GM12878 (cell line): ENCODE measurements around the gene SEC16B. TPM values are rescaled to one million over a fixed set of nuclear protein-coding genes. Genes with fewer than 3 reads are reported as not detected.

ENCODE experiments used
- ATAC-seq: fragments of 200-7000 bp; cut with Tn5 transposase; 3 replicates; pipeline ENCODE4 v1.9.1; 2020; ENCODE audit warnings: mild to moderate bottlenecking, moderate library complexity
- BruUV-seq: library from RNA; stranded (reverse); fragments of 400-500 nt; replicated peaks from 2 replicates; lab custom pipeline; 2021; lab: Mats Ljungman, UMichigan
- CTCF ChIA-PET: fragments of 300-600 bp; sonication (Branson Sonifier 250); formaldehyde crosslinking; extraction: SDS; loops from one replicate; lab custom pipeline; 2021; ENCODE audit warnings: inconsistent platforms; lab: Yijun Ruan, JAX
- POLR2A ChIA-PET: fragments of 350-600 bp; formaldehyde crosslinking; extraction: SDS; loops from one replicate; lab custom pipeline; 2021; ENCODE audit warnings: inconsistent platforms; lab: Charles Lee
- RAD21 ChIA-PET: fragments of 300-600 bp; sonication (Branson Sonifier 250); formaldehyde crosslinking; loops from one replicate; lab custom pipeline; 2023; ENCODE audit warnings: antibody characterized with exemption; ENCODE audit not compliant: unreplicated experiment; lab: Charles Lee
- SMC1A ChIA-PET: fragments of 300-600 bp; sonication (Branson Sonifier 250); formaldehyde crosslinking; loops from one replicate; lab custom pipeline; 2023; ENCODE audit not compliant: unreplicated experiment, uncharacterized antibody; lab: Charles Lee
- DNase-seq: peaks from one replicate; pipeline ENCODE4 v3.0.0-alpha.2; 2011; ENCODE audit warnings: low read depth, low spot score
- FAIRE-seq: peaks from 3 replicates; lab custom pipeline; 2011; peaks lifted over from hg19 to GRCh38; lab: Jason Lieb, UNC
- H2AFZ ChIP-seq: 2 replicates; pipeline ENCODE4 v1.6.0; 2011; ENCODE audit warnings: low read depth, low read length, control low read depth; ENCODE audit not compliant: control insufficient read depth
- H3K27ac ChIP-seq: 2 replicates; pipeline ENCODE4 v1.5.1; 2011; ENCODE audit warnings: control low read depth; ENCODE audit not compliant: control insufficient read depth, insufficient read depth
- H3K27me3 ChIP-seq, 2 experiments: replicated peaks in 1 of 2; 2 replicates each; pipeline versions ENCODE4 v1.6.0 to v1.6.1; 2011; ENCODE audit warnings: low read length in 1 of 2; ENCODE audit not compliant: control insufficient read depth in 2 of 2, insufficient read depth in 2 of 2
- H3K36me3 ChIP-seq, 2 experiments: 2 replicates each; pipeline ENCODE4 v1.5.1; 2011; ENCODE audit warnings: low read length in 1 of 2; ENCODE audit not compliant: control insufficient read depth in 2 of 2, insufficient read depth in 2 of 2
- H3K4me1 ChIP-seq: 2 replicates; pipeline ENCODE4 v1.6.1; 2011; ENCODE audit warnings: mild to moderate bottlenecking, low read length, moderate library complexity, mixed read lengths; ENCODE audit not compliant: control insufficient read depth, insufficient read depth
- H3K4me2 ChIP-seq: 2 replicates; pipeline ENCODE4 v1.6.0; 2011; ENCODE audit warnings: control low read depth; ENCODE audit not compliant: control insufficient read depth, insufficient read depth
- H3K4me3 ChIP-seq: fragments of 200-600 bp; sonication (generic); 2 replicates; pipeline ENCODE4 v1.5.1; 2016
- H3K79me2 ChIP-seq: 2 replicates; pipeline ENCODE4 v1.6.0; 2011; ENCODE audit warnings: low read length; ENCODE audit not compliant: control insufficient read depth, insufficient read depth
- H3K9ac ChIP-seq: 2 replicates; pipeline ENCODE4 v1.8.0; 2011; ENCODE audit warnings: low read length, control low read depth, mixed read lengths; ENCODE audit not compliant: control insufficient read depth, insufficient read depth
- H3K9me3 ChIP-seq: replicated peaks from 3 replicates; pipeline ENCODE4 v1.5.1; 2011; ENCODE audit warnings: mild to moderate bottlenecking, low read length; ENCODE audit not compliant: control insufficient read depth, insufficient read depth
- H4K20me1 ChIP-seq: 2 replicates; pipeline ENCODE4 v1.6.0; 2011; ENCODE audit not compliant: control insufficient read depth, insufficient read depth
- MXI1 ChIP-seq: fragments of 150-350 bp; IDR thresholded peaks from 2 replicates; pipeline ENCODE4 v1.6.1; 2011; ENCODE audit warnings: low read depth, mild to moderate bottlenecking, inconsistent platforms, low read length, improper control_type of control experiment
- RAD51 ChIP-seq: fragments of 450-650 bp; IDR thresholded peaks from 2 replicates; pipeline ENCODE4 v1.6.1; 2016; ENCODE audit warnings: moderate library complexity, mild to moderate bottlenecking, inconsistent platforms
- RBBP5 ChIP-seq: fragments of 200-600 bp; sonication (generic); conservative IDR thresholded peaks from 2 replicates; pipeline ENCODE4 v1.6.1; 2016
- RUNX3 ChIP-seq: IDR thresholded peaks from 2 replicates; pipeline ENCODE4 v1.6.1; 2012; ENCODE audit warnings: low read length, inconsistent platforms
- WGBS: methylation state at CpG from one replicate; pipeline ENCODE4 v1.1.6; 2016; ENCODE audit warnings: low lambda C conversion rate; ENCODE audit not compliant: insufficient replicate concordance, insufficient coverage; ENCODE audit errors: missing lambda C conversion rate; 5-methylcytosine and 5-hydroxymethylcytosine counted together
- in situ Hi-C: fragments of 300-500 bp; cut with MboI; formaldehyde crosslinking; loops from 9 replicates; pipeline ENCODE4 v1.14.3; 2018; ENCODE audit warnings: mixed read lengths
- intact Hi-C: fragments of 100-400 bp; cut with micrococcal nuclease; formaldehyde crosslinking; loops from one replicate; pipeline ENCODE4 v1.14.2; 2022; ENCODE audit not compliant: unreplicated experiment
- polyA plus RNA-seq, 11 experiments: library from polyadenylated mRNA; depleted of rRNA in 4 of 11; unstranded in 6 of 11; stranded (reverse) in 5 of 11; fragments of >200 nt; fragmentation: Nextera tagmentation in 4 of 11; fragmentation: Illumina TruSeq in 1 of 11; extraction: Ambion mirVana in 4 of 11; extraction: Trizol in 1 of 11; gene quantifications; 1 replicate in 1 of 11; 2 replicates in 10 of 11; pipeline versions ENCODE4 v1.2.1 to v1.2.3, GENCODE V29; 2011 to 2016; ENCODE audit warnings: inconsistent platforms in 2 of 11, missing spikeins in 2 of 11, low read depth in 1 of 11
- total RNA-seq, 4 experiments: library from RNA; depleted of rRNA in 3 of 4; stranded (reverse); fragments of >200 nt in 3 of 4; fragmentation: Illumina TruSeq in 1 of 4; extraction: Trizol in 1 of 4; gene quantifications; 2 replicates each; pipeline versions ENCODE4 v1.2.1 to v1.2.3, GENCODE V29; 2013 to 2021
- TF ChIP-seq, protein P1 (sequence below): fragments of 450-650 bp; IDR thresholded peaks from 2 replicates; pipeline ENCODE4 v1.6.1; 2018; ENCODE audit warnings: mild to moderate bottlenecking, low read depth, moderate library complexity; ENCODE audit not compliant: partially characterized antibody

Gene SEC16B
- total and polyA plus RNA-seq, 10 of the 15 experiments (the other 5 are each of a cell fraction or from before 2014, with no cell fraction given) = 0.10 to 0.94 (median 0.17) TPM; not detected in 2

DNA sequence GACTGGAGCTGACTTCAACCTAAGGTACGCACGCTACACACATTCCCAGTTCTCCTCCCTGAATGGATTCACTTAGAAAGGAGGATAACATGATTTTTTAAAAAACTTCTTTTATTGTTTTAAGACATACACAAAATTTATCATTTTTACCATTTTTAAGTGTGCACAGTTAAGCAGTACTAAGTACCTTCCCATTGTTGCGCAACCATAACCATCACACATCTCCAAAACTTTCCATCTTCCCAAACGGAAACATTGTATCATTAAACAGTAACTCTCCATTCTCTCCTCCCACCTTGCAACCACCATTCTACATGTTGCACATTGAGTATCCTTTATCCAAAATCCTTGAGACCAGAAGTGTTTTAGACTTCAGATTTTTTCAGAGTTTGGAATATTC, 36.2 kb upstream of the SEC16B start:
- intact Hi-C loops = no loop called here
- TF ChIP-seq RUNX3 (no peak), RAD51 (no peak), RBBP5 (no peak), MXI1 (no peak)
- TF ChIP-seq, protein P1, sequence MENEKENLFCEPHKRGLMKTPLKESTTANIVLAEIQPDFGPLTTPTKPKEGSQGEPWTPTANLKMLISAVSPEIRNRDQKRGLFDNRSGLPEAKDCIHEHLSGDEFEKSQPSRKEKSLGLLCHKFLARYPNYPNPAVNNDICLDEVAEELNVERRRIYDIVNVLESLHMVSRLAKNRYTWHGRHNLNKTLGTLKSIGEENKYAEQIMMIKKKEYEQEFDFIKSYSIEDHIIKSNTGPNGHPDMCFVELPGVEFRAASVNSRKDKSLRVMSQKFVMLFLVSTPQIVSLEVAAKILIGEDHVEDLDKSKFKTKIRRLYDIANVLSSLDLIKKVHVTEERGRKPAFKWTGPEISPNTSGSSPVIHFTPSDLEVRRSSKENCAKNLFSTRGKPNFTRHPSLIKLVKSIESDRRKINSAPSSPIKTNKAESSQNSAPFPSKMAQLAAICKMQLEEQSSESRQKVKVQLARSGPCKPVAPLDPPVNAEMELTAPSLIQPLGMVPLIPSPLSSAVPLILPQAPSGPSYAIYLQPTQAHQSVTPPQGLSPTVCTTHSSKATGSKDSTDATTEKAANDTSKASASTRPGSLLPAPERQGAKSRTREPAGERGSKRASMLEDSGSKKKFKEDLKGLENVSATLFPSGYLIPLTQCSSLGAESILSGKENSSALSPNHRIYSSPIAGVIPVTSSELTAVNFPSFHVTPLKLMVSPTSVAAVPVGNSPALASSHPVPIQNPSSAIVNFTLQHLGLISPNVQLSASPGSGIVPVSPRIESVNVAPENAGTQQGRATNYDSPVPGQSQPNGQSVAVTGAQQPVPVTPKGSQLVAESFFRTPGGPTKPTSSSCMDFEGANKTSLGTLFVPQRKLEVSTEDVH = no peak
- TF ChIP-seq, all 136 proteins: peak for 0
- SMC1A ChIA-PET = interaction anchor here (1.7 kb wide), 1 partner anchor 11 kb away, joined by 3 read pairs; no protein-coding TSS in a partner anchor
- RAD21 ChIA-PET = no interaction called here
- Histone ChIP-seq H3K36me3 (no peaks in the 10 kb centered on the region), H3K4me2 (no peak overlapping the region), H3K9ac (no peak overlapping the region), H4K20me1 (no peaks in the 10 kb centered on the region), H3K9me3 (no peaks in the 10 kb centered on the region), H3K27ac (no peak overlapping the region), H3K4me1 (no peaks in the 10 kb centered on the region), H3K4me3 (no peak overlapping the region), H3K79me2 (no peaks in the 10 kb centered on the region), H3K27me3 (no peaks in the 10 kb centered on the region; a peak in 1 of 4 replicates), H2AFZ (no peak overlapping the region)
- no TSS peak for BruUV-seq
- POLR2A ChIA-PET = no interaction called here
- CTCF ChIA-PET = no interaction called here
- FAIRE-seq = no peak
- ATAC-seq = no peak
- in situ Hi-C loops = no loop called here
- WGBS = 64% methylated on average over 4 of the region's 4 CpGs
- DNase-seq = no peak
